ENCODE results near the gene CFAP52. TPM values are rescaled to one million over a fixed set of nuclear protein-coding genes. Genes with fewer than 3 reads are reported as not detected.

Gene CFAP52
- total and polyA plus RNA-seq, 2 of the 8 experiments (the other 6 are each of a cell fraction or from before 2014, with no cell fraction given) = 0.11 TPM; not detected in 1

- Histone ChIP-seq H2AK5ac (ENCODE audit: low read depth, low read length) (no peak overlapping the region), H4K20me1 (replicated peaks in 1 of 2; ENCODE audit: control insufficient read depth in 1 of 2, insufficient read depth in 2 of 2, low read length in 2 of 2) (no peaks in the 10 kb centered on the region), H3K56ac (replicated peaks; ENCODE audit: insufficient read length, low read depth, low read length) (no peak overlapping the region), H2AFZ (ENCODE audit: low read length) (no peak overlapping the region), H3K4me1 (replicated peaks in 1 of 4; ENCODE audit: control insufficient read depth in 3 of 4, insufficient read depth in 4 of 4, low read length in 3 of 4) (no peaks in the 10 kb centered on the region), H2BK12ac (ENCODE audit: low read depth, low read length) (no peak overlapping the region), H3K79me2 (ENCODE audit: control insufficient read depth in 1 of 2, insufficient read depth in 2 of 2, low read length in 2 of 2) (no peaks in the 10 kb centered on the region), H3K27ac (ENCODE audit: low read depth, low read length) (no peak overlapping the region), H4K5ac (ENCODE audit: insufficient read length, low read depth, low read length) (no peak overlapping the region), H3K27me3 (replicated peaks in 1 of 4; ENCODE audit: control insufficient read depth in 3 of 4, extremely low read depth in 1 of 4, insufficient read depth in 3 of 4, low read length in 3 of 4) (no peaks in the 10 kb centered on the region), H3K9me3 (ENCODE audit: insufficient read depth in 2 of 2, low read depth in 1 of 2, low read length in 1 of 2) (no peaks in the 10 kb centered on the region), H4K8ac (ENCODE audit: extremely low read depth, insufficient read depth, low read length) (no peak overlapping the region), H3K9ac (replicated peaks in 1 of 4; ENCODE audit: extremely low read depth in 1 of 4, low read depth in 3 of 4, low read length in 3 of 4) (no peak overlapping the region), H3K23me2 (ENCODE audit: low read depth, low read length) (no peaks in the 10 kb centered on the region), H2BK120ac (replicated peaks; ENCODE audit: low read depth, low read length) (no peak overlapping the region), H2BK20ac (ENCODE audit: low read length) (no peak overlapping the region), H3K14ac (ENCODE audit: insufficient read length) (no peak overlapping the region), H3K79me1 (ENCODE audit: low read depth, low read length) (no peaks in the 10 kb centered on the region), H3K18ac (ENCODE audit: extremely low read depth, low read length) (no peak overlapping the region), H3K4ac (replicated peaks; ENCODE audit: insufficient read length, low read depth, low read length) (no peak overlapping the region), H2BK15ac (ENCODE audit: low read length) (no peak overlapping the region), H3K4me3 (ENCODE audit: extremely low read depth in 1 of 4, insufficient read depth in 2 of 4, low read depth in 3 of 4, low read length in 4 of 4) (no peak overlapping the region), H3K23ac (ENCODE audit: insufficient read length) (no peak overlapping the region), H3K36me3 (ENCODE audit: control insufficient read depth in 2 of 4, insufficient read depth in 4 of 4, low read length in 3 of 4) (no peaks in the 10 kb centered on the region), H3K4me2 (ENCODE audit: insufficient read depth in 1 of 2, low read depth in 2 of 2, low read length in 2 of 2) (no peak overlapping the region), H4K91ac (replicated peaks; ENCODE audit: insufficient read length, low read length) (no peak overlapping the region), H2BK5ac (ENCODE audit: low read depth, low read length) (no peak overlapping the region)
- WGBS, 2 experiments (ENCODE audit: extremely low coverage in 1 of 2, insufficient coverage in 1 of 2, insufficient read length in 1 of 2, insufficient replicate concordance in 2 of 2, low coverage in 1 of 2, low lambda C conversion rate in 2 of 2, missing lambda C conversion rate in 1 of 2) = 89% methylated on average over 6 of the region's 6 CpGs; no CpG with 5 or more reads in 1 of the 2 experiments
- POLR2A ChIA-PET (ENCODE audit: partially characterized antibody) = no interaction called here
- no peak for DNase-seq (ENCODE audit: low read depth in 1 of 2, low spot score in 2 of 2)
- CTCF ChIA-PET (ENCODE audit: partially characterized antibody) = interaction anchor here (0.6 to 1.9 kb wide), 3 partner anchors 17 to 115 kb away, joined by 3 to 5 read pairs (median 5); no protein-coding TSS in a partner anchor
- FAIRE-seq = no peak
- TF ChIP-seq HDAC6 (IDR thresholded peaks at IDR 0.05; ENCODE audit: low read depth, low read length) = no peak
- no peak for TF ChIP-seq ATF3 (IDR thresholded peaks at IDR 0.05; ENCODE audit: insufficient read depth, low read depth, low read length)
Measured at GRCh38 chr17:9594065-9594464, 17.6 kb downstream of the CFAP52 start.

All from H1 (cell line).